Measurements from ENCODE around the gene FNBP1. TPM values are rescaled to one million over a fixed set of nuclear protein-coding genes. Genes with fewer than 3 reads are reported as not detected.
"Not testable (repeated sequence)": the region's sequence is repeated elsewhere in the genome, so short reads cannot be mapped to it uniquely, and the experiment has no call there.

FNBP1 gene
- total RNA-seq, 1 experiment from 2014 or later: 30.8 TPM

DNA sequence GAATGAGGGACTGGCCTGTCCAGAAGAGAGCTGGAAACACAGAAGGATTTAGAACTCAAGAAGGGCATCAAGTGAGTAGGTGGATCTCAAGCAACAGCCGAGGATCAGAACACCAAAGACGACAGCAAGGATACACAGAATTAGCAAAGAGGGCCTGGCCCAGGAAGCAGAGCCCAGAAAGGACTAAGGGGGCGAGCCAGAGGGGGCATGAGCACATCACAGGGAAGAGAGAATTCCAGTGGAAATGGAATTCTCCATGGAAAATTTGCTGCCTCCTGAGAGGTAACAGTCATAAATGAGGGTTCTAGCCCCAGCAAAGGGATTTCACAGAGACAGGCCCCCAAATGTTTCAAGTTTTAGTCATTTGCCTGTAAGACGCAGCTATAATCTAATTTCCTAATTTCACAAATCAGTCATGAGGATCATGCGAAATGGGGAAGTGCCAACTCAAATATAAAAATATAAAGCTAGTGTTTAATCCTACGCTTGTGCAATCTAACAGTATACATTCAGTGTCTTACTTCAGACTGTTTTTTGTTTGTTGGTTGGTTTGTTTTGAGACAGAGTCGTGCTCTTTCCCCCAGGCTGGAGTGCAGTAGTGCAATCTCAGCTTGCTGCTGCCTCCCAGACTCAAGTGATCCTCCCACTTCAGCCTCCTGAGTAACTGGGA is 46.7 kb downstream of the FNBP1 start:
- H3K79me2 ChIP-seq (ENCODE audit: low read length): peaks cover 50% of the 10 kb centered on the region
- DNase-seq (no peak), ATAC-seq (no peak)
- ChIA-PET CTCF (no interaction called here), POLR2A (ENCODE audit: unreplicated experiment) (no interaction called here)
- intact Hi-C loops (cut with micrococcal nuclease): no loop called here
- no TSS peak for BruUV-seq (replicated peaks)
- no peaks in the 10 kb centered on the region for H4K20me1 ChIP-seq (ENCODE audit: low read length)
- no peak for TF ChIP-seq EZH2phosphoT487 (IDR thresholded peaks at IDR 0.05; ENCODE audit: borderline replicate concordance, low read length)
- TF ChIP-seq, protein P1, sequence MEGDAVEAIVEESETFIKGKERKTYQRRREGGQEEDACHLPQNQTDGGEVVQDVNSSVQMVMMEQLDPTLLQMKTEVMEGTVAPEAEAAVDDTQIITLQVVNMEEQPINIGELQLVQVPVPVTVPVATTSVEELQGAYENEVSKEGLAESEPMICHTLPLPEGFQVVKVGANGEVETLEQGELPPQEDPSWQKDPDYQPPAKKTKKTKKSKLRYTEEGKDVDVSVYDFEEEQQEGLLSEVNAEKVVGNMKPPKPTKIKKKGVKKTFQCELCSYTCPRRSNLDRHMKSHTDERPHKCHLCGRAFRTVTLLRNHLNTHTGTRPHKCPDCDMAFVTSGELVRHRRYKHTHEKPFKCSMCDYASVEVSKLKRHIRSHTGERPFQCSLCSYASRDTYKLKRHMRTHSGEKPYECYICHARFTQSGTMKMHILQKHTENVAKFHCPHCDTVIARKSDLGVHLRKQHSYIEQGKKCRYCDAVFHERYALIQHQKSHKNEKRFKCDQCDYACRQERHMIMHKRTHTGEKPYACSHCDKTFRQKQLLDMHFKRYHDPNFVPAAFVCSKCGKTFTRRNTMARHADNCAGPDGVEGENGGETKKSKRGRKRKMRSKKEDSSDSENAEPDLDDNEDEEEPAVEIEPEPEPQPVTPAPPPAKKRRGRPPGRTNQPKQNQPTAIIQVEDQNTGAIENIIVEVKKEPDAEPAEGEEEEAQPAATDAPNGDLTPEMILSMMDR (conservative IDR thresholded peaks at IDR 0.05; ENCODE audit: low read depth, low read length): no peak
- TF ChIP-seq EZH2 (IDR thresholded peaks at IDR 0.05; ENCODE audit: low read length, unreplicated experiment): no peak
- peaks cover 24% of the 10 kb centered on the region for H3K4me1 ChIP-seq (ENCODE audit: insufficient read depth, low read length)
- peak overlapping the region; percentile 48; the same call in 1 of the 2 replicates for H3K4me2 ChIP-seq (ENCODE audit: low read length)
- no peaks in the 10 kb centered on the region for H3K9me2 ChIP-seq (replicated peaks; ENCODE audit: low read length)
- H3K36me3 ChIP-seq (ENCODE audit: low read depth, low read length): no peaks in the 10 kb centered on the region
- H3K9me3 ChIP-seq (ENCODE audit: low read length): no peaks in the 10 kb centered on the region
- H3K9ac ChIP-seq (ENCODE audit: low read length): no peak overlapping the region
- H3K27ac ChIP-seq (ENCODE audit: low read length): peak overlapping the region; percentile 20; the same call in 1 of the 2 replicates
- H3K4me3 ChIP-seq (ENCODE audit: low read length): no peak overlapping the region
- no peaks in the 10 kb centered on the region for H3F3A ChIP-seq (ENCODE audit: low read length, unreplicated experiment)
- no peak overlapping the region for H2AFZ ChIP-seq (ENCODE audit: low read length)
- no peaks in the 10 kb centered on the region for H3K27me3 ChIP-seq (ENCODE audit: low read length)

DNA sequence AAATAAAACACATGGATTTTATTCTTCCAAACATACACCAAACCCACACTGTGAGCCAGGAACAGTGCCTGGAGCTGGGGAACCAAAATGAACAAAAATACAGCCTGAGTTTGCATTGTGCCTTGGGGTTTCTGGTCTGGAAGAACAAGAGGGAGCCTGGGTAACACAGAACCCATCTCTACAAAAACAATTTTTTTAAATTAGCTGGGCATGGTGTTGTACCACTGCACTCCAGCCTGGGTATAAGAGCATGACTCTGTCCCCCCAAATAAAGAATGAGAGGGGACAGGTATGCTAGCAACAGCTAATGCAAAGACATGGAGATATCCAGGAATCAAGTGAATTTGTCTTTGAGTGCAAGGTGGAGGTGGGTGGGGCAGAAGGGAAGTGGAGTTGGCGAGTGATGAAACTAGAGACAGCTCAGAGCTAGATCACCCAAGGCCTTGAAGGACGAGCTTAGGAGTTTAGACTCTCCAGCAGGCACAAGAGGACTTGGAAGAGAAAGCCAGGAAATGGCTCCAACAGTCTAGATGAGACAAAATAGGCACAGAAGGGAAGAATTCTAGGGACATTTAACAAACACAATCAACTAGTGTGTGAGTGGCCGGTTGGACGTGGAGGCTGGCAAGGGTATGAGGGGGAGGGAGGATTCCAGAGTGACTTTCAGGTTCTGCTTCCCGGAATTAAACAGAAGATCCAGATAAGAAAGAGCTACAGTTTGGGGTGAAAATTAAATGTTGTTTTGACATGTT is 47.4 kb downstream of the FNBP1 start:
- CTCF ChIA-PET: no interaction called here
- H3F3A ChIP-seq (ENCODE audit: low read length, unreplicated experiment): no peaks in the 10 kb centered on the region
- no TSS peak for BruUV-seq (replicated peaks)
- H3K4me3 ChIP-seq (ENCODE audit: low read length): no peak overlapping the region
- H3K9me2 ChIP-seq (replicated peaks; ENCODE audit: low read length): no peaks in the 10 kb centered on the region
- no peak overlapping the region for H2AFZ ChIP-seq (ENCODE audit: low read length)
- peaks cover 25% of the 10 kb centered on the region for H3K4me1 ChIP-seq (ENCODE audit: insufficient read depth, low read length)
- H3K27me3 ChIP-seq (ENCODE audit: low read length): no peaks in the 10 kb centered on the region
- no peaks in the 10 kb centered on the region for H4K20me1 ChIP-seq (ENCODE audit: low read length)
- DNase-seq (peak; percentile 69), ATAC-seq (peak; percentile 87)
- H3K4me2 ChIP-seq (ENCODE audit: low read length): peak overlapping the region; percentile 48; the same call in 1 of the 2 replicates
- no peaks in the 10 kb centered on the region for H3K36me3 ChIP-seq (ENCODE audit: low read depth, low read length)
- intact Hi-C loops (cut with micrococcal nuclease): no loop called here
- POLR2A ChIA-PET (ENCODE audit: unreplicated experiment): no interaction called here
- no peaks in the 10 kb centered on the region for H3K9me3 ChIP-seq (ENCODE audit: low read length)
- H3K27ac ChIP-seq (ENCODE audit: low read length): peak overlapping the region; percentile 28; the same call in 1 of the 2 replicates
- no peak overlapping the region for H3K9ac ChIP-seq (ENCODE audit: low read length)
- peaks cover 54% of the 10 kb centered on the region for H3K79me2 ChIP-seq (ENCODE audit: low read length)
- TF ChIP-seq EZH2 (IDR thresholded peaks at IDR 0.05; ENCODE audit: low read length, unreplicated experiment): no peak
- TF ChIP-seq EZH2phosphoT487 (IDR thresholded peaks at IDR 0.05; ENCODE audit: borderline replicate concordance, low read length): no peak
- TF ChIP-seq, protein P1 (conservative IDR thresholded peaks at IDR 0.05; ENCODE audit: low read depth, low read length): no peak

DNA sequence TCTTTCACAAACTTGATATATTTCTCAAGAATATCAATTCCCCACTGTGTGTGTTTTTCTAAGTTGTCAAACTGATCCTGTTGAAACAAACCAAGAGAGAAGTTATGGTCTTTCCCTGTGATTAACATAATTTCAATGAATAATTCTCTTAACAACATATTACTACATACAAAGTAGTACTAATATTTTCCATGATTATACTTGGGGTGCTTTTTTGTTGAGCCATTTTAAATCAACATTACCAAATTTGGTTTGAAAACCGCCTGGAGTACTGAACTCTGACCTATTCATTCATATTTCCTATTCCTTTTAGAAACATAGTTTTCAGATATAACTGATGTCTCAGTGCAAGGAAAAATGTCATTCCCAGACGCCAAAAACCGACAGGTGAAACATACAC is 48.1 kb downstream of the FNBP1 start:
- ChIA-PET POLR2A (ENCODE audit: unreplicated experiment) (interaction anchor here (0.6 kb wide), 1 partner anchor 53 kb away, joined by 3 read pairs; no protein-coding TSS in a partner anchor), CTCF (no interaction called here)
- peaks cover 31% of the 10 kb centered on the region for H3K4me1 ChIP-seq (ENCODE audit: insufficient read depth, low read length)
- intact Hi-C loops (cut with micrococcal nuclease): no loop called here
- no peaks in the 10 kb centered on the region for H4K20me1 ChIP-seq (ENCODE audit: low read length)
- H3K4me2 ChIP-seq (ENCODE audit: low read length): peak overlapping the region; percentile 48; the same call in 1 of the 2 replicates
- H3K4me3 ChIP-seq (ENCODE audit: low read length): no peak overlapping the region
- peaks cover 54% of the 10 kb centered on the region for H3K79me2 ChIP-seq (ENCODE audit: low read length)
- no peaks in the 10 kb centered on the region for H3K27me3 ChIP-seq (ENCODE audit: low read length)
- TF ChIP-seq EZH2phosphoT487 (IDR thresholded peaks at IDR 0.05; ENCODE audit: borderline replicate concordance, low read length) (no peak), EZH2 (IDR thresholded peaks at IDR 0.05; ENCODE audit: low read length, unreplicated experiment) (no peak)
- TF ChIP-seq, protein P1 (conservative IDR thresholded peaks at IDR 0.05; ENCODE audit: low read depth, low read length): no peak
- no TSS peak for BruUV-seq (replicated peaks)
- H3K9ac ChIP-seq (ENCODE audit: low read length): no peak overlapping the region
- no peak overlapping the region for H2AFZ ChIP-seq (ENCODE audit: low read length)
- no peaks in the 10 kb centered on the region for H3F3A ChIP-seq (ENCODE audit: low read length, unreplicated experiment)
- no peak for ATAC-seq
- H3K27ac ChIP-seq (ENCODE audit: low read length): no peak overlapping the region
- no peaks in the 10 kb centered on the region for H3K9me3 ChIP-seq (ENCODE audit: low read length)
- no peak for DNase-seq
- no peaks in the 10 kb centered on the region for H3K9me2 ChIP-seq (replicated peaks; ENCODE audit: low read length)
- no peaks in the 10 kb centered on the region for H3K36me3 ChIP-seq (ENCODE audit: low read depth, low read length)

DNA sequence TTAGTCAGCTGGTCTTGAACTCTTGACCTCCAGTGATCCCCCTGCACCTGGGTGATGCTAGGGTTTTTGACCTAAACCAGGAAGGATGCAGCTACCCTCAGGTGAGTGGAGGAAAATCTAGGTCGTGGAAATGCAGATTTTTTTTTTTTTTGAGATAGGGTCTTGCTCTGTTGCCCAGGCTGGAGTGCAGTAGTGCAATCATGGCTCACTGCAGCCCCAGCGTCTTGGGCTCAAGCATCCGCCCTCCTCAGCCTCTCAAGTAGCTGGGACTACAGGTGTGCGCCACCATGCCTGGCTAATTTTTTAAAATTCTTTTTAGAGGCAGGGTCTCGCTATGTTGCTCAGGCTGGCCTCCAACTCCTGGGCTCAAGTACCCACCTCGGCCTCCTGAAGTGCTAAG is 51.9 kb downstream of the FNBP1 start:
- H3K4me3 ChIP-seq (ENCODE audit: low read length); H3K9me2 ChIP-seq (replicated peaks; ENCODE audit: low read length); BruUV-seq (replicated peaks); H4K20me1 ChIP-seq (ENCODE audit: low read length); H3K9me3 ChIP-seq (ENCODE audit: low read length); ATAC-seq; H3K9ac ChIP-seq (ENCODE audit: low read length); H3F3A ChIP-seq (ENCODE audit: low read length, unreplicated experiment); H3K27me3 ChIP-seq (ENCODE audit: low read length); intact Hi-C loops (cut with micrococcal nuclease); H3K27ac ChIP-seq (ENCODE audit: low read length); H3K4me2 ChIP-seq (ENCODE audit: low read length); DNase-seq; H2AFZ ChIP-seq (ENCODE audit: low read length); H3K36me3 ChIP-seq (ENCODE audit: low read depth, low read length); CTCF ChIA-PET: not testable (repeated sequence)
- peaks cover 55% of the 10 kb centered on the region for H3K79me2 ChIP-seq (ENCODE audit: low read length)
- POLR2A ChIA-PET (ENCODE audit: unreplicated experiment): interaction anchor here (0.6 kb wide), 1 partner anchor 32 kb away, joined by 3 read pairs; no protein-coding TSS in a partner anchor
- H3K4me1 ChIP-seq (ENCODE audit: insufficient read depth, low read length): peaks cover 42% of the 10 kb centered on the region
